A673 (cell line): Measurements from ENCODE around the gene CRTAP.
"Not testable (repeated sequence)": the region's sequence is repeated elsewhere in the genome, so short reads cannot be mapped to it uniquely, and the experiment has no call there.

ENCODE experiments used
- EZH2 ChIP-seq: fragments of 200-600 bp; sonication (generic); IDR thresholded peaks from 2 replicates; pipeline ENCODE4 v1.6.1; 2017; ENCODE audit warnings: borderline replicate concordance, low read depth, mild to moderate bottlenecking, mixed read lengths, antibody characterized with exemption, low read length; ENCODE audit not compliant: poor library complexity, severe bottlenecking
- TF ChIP-seq, protein P1 (sequence below): fragments of 300-800, 200-600 bp; sonication (generic); conservative IDR thresholded peaks from 2 replicates; pipeline ENCODE4 v1.5.1; 2017; ENCODE audit warnings: low read depth, mild to moderate bottlenecking, antibody characterized with exemption, low read length, moderate library complexity, mixed read lengths

DNA sequence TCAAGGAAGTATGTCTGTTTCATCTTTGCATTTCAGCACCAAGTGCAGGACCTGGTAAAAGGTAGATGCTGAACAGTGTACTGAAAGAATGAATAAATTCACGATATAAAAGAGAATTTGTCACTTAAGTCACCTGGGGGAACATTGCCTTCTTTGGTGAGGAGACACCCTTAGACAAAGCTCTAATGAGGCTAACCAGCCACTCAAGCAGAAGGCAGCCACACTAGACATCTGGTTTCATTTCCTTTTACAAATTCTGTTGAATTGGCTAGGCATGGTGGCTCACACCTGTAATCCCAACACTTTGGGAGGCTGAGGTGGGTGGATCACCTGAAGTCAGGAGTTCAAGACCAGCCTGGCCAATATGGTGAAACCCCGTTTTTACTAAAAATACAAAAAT, 7.0 kb upstream of the CRTAP start:
- TF ChIP-seq, protein P1, sequence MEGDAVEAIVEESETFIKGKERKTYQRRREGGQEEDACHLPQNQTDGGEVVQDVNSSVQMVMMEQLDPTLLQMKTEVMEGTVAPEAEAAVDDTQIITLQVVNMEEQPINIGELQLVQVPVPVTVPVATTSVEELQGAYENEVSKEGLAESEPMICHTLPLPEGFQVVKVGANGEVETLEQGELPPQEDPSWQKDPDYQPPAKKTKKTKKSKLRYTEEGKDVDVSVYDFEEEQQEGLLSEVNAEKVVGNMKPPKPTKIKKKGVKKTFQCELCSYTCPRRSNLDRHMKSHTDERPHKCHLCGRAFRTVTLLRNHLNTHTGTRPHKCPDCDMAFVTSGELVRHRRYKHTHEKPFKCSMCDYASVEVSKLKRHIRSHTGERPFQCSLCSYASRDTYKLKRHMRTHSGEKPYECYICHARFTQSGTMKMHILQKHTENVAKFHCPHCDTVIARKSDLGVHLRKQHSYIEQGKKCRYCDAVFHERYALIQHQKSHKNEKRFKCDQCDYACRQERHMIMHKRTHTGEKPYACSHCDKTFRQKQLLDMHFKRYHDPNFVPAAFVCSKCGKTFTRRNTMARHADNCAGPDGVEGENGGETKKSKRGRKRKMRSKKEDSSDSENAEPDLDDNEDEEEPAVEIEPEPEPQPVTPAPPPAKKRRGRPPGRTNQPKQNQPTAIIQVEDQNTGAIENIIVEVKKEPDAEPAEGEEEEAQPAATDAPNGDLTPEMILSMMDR: not testable (repeated sequence)
- TF ChIP-seq EZH2: not testable (repeated sequence)
